MCF 10A (cell line): ENCODE results near the gene WASF2. TPM values are rescaled to one million over a fixed set of nuclear protein-coding genes. Genes with fewer than 3 reads are reported as not detected.

Experiments
- BruUV-seq: library from RNA; stranded (reverse); fragments of 400-500 nt; replicated peaks from 2 replicates; lab custom pipeline; 2021; lab: Mats Ljungman, UMichigan
- CTCF ChIA-PET: fragments of 300-600 bp; sonication (Branson Sonifier 250); formaldehyde crosslinking; extraction: SDS; loops from one replicate; lab custom pipeline; 2021; ENCODE audit warnings: antibody characterized with exemption, inconsistent platforms; lab: Yijun Ruan, JAX
- POLR2A ChIA-PET: fragments of 300-600, 350-650 bp; sonication (Branson Sonifier 250); formaldehyde crosslinking; extraction: SDS; loops from one replicate; lab custom pipeline; 2020; ENCODE audit warnings: antibody characterized with exemption, inconsistent platforms; lab: Yijun Ruan, JAX
- DNase-seq: peaks from one replicate; pipeline ENCODE4 v3.0.0-alpha.2; 2018; ENCODE audit not compliant: unreplicated experiment
- H3K27ac Mint-ChIP-seq: one replicate; pipeline ENCODE4 v1.8.0; 2022; ENCODE audit warnings: mild to moderate bottlenecking, low read depth, mixed read lengths; ENCODE audit not compliant: unreplicated experiment
- H3K27me3 Mint-ChIP-seq: one replicate; pipeline ENCODE4 v1.8.0; 2022; ENCODE audit warnings: mixed read lengths; ENCODE audit not compliant: insufficient read depth, unreplicated experiment
- H3K36me3 Mint-ChIP-seq: one replicate; pipeline ENCODE4 v1.8.0; 2022; ENCODE audit warnings: mild to moderate bottlenecking, moderate library complexity, mixed read lengths; ENCODE audit not compliant: insufficient read depth, unreplicated experiment
- H3K4me1 Mint-ChIP-seq: one replicate; pipeline ENCODE4 v1.8.0; 2022; ENCODE audit warnings: mixed read lengths; ENCODE audit not compliant: insufficient read depth, unreplicated experiment
- H3K4me3 Mint-ChIP-seq: one replicate; pipeline ENCODE4 v1.8.0; 2022; ENCODE audit warnings: mild to moderate bottlenecking, moderate library complexity, mixed read lengths; ENCODE audit not compliant: unreplicated experiment
- H3K9me3 Mint-ChIP-seq: one replicate; pipeline ENCODE4 v1.8.0; 2022; ENCODE audit warnings: mixed read lengths; ENCODE audit not compliant: unreplicated experiment
- intact Hi-C: fragments of 100-400 bp; cut with micrococcal nuclease; formaldehyde crosslinking; loops from 2 replicates; pipeline ENCODE4 v1.14.1; 2022
- total RNA-seq: library from RNA; stranded (reverse); gene quantifications from 2 replicates; pipeline ENCODE4 v1.2.3, GENCODE V29; 2022
- TF ChIP-seq, protein P1 (sequence below): fragments of 200-600 bp; IDR thresholded peaks from one replicate; pipeline ENCODE4 v1.8.0; 2022; ENCODE audit warnings: antibody characterized with exemption, mild to moderate bottlenecking; ENCODE audit not compliant: unreplicated experiment

Gene WASF2
- total RNA-seq, 1 experiment from 2014 or later = 131 TPM

DNA sequence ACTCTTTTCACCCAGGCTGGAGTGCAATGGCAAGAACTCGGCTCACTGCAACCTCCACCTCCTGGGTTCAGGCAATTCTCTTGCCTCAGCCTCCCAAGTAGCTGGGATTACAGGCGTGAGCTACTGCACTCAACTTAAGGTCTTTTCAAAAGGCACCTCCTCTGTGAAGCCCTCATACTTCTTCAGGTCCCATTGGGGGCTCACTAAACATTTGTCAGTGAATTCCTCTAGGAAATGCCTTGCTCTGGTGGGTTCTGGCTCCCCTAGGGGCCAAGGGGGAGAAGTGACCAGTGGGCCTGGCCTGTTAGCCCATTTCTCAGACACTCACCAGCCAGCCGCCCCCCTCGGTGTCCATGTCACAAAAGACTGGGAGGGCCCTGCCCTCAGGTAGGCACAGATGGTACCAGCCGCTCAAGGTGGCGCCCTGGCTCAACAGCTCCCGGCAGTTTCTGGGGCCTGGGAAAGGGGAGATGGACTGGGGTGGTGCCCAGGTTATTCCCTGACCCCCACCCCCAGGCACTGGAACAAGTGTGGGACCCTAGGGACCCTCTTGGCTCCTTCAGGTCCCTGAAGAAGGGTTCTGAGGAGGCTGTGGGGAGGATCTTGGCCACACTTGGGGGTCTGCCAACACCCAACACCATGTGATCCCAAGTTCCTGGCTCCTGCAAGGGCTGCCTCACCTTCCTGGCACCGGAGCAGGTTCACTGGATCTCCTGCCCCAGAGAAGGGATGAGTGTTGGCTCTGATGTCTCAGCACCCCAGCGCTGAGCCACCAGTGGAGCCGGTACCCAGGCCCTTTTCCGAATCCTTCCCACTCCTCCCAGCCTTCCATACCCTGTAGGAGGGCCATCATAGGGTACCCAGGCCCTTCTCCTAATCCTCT is 116.9 kb downstream of the WASF2 start:
- POLR2A ChIA-PET = no interaction called here
- no peaks in the 10 kb centered on the region for H3K27me3 Mint-ChIP-seq
- intact Hi-C loops = no loop called here
- no peaks in the 10 kb centered on the region for H3K4me1 Mint-ChIP-seq
- no peak for DNase-seq
- TF ChIP-seq, protein P1, sequence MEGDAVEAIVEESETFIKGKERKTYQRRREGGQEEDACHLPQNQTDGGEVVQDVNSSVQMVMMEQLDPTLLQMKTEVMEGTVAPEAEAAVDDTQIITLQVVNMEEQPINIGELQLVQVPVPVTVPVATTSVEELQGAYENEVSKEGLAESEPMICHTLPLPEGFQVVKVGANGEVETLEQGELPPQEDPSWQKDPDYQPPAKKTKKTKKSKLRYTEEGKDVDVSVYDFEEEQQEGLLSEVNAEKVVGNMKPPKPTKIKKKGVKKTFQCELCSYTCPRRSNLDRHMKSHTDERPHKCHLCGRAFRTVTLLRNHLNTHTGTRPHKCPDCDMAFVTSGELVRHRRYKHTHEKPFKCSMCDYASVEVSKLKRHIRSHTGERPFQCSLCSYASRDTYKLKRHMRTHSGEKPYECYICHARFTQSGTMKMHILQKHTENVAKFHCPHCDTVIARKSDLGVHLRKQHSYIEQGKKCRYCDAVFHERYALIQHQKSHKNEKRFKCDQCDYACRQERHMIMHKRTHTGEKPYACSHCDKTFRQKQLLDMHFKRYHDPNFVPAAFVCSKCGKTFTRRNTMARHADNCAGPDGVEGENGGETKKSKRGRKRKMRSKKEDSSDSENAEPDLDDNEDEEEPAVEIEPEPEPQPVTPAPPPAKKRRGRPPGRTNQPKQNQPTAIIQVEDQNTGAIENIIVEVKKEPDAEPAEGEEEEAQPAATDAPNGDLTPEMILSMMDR = peak; percentile 23
- H3K27ac Mint-ChIP-seq = no peak overlapping the region
- no peaks in the 10 kb centered on the region for H3K36me3 Mint-ChIP-seq
- CTCF ChIA-PET = interaction anchor here (0.5 to 1.3 kb wide), 6 partner anchors 14 to 1549 kb away, joined by 3 to 5 read pairs (median 3); no protein-coding TSS in a partner anchor
- H3K4me3 Mint-ChIP-seq = no peak overlapping the region
- no TSS peak for BruUV-seq
- H3K9me3 Mint-ChIP-seq = no peaks in the 10 kb centered on the region

DNA sequence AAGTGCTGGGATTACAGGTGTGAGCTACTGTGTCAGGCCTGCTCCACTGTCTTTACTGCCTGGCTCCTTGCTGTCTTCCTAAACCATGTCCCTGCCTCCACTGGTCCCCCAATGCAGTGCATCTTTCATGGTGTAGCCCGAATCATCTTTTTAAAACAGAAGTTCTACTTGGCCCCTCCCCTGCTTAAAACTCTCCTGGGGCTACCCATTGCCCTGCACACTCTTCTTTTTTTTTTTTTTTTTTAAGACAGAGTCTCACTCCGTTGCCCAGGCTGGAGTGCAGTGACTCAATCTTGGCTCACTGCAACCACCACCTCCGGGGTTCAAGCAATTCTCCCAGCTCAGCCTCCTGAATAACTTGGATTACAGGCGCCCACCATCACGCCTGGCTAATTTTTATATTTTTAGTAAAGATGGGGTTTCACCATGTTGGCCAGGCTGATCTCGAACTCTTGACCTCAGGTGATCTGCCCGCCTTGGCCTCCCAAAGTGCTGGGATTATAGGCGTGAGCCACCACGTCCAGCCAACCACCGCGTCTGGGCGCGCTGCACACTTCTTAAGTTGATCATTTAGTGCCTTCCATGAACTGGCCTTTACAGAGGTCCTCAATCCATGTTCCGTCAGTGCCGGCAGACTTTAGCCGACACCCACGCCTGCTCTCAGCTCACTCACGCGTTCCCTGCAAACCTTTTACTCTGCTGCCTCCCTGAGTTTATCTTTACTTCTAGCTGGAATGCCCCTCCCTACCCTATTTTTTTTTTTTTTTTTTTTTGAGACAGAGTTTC is 117.8 kb downstream of the WASF2 start:
- POLR2A ChIA-PET = interaction anchor here (0.7 kb wide), 1 partner anchor 45 kb away, joined by 3 read pairs; no protein-coding TSS in a partner anchor
- no TSS peak for BruUV-seq

DNA sequence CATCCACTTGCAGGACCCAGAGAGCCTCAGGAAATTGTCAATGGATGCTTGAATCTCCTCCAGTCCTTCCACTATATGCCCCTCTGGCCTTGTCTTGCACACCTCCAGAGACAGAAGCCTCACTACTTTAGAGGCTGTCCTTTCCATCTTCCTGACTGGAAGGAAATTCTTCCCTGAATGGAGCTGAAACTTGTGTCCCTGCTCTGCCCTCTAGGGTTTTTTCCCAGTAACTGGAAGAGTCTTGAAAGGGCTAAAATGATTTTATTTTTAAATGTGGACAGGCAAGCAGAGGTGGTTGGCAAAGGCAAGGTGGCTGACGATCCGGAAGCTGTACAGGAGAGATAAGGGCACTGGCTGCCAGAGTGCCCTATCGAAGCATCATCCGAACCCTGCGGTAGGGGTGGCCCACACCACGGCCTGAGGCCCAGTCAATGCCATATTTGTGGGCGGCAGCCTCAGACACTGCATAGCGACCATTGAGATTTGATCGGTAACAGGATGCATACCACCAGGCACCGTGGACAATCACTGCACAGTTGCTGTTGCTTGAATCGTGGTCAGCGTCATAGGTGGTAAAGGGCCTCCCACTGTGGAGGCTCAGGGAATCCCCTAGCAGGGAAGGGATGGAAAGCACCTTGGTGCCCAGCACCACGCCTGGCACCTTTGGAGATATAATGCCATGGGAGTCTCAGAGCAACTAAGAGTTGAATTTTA is 120.9 kb downstream of the WASF2 start:
- Mint-ChIP-seq H3K27me3 (no peaks in the 10 kb centered on the region), H3K4me1 (peaks cover 11% of the 10 kb centered on the region), H3K9me3 (no peaks in the 10 kb centered on the region), H3K27ac (peak overlapping the region; percentile 11), H3K4me3 (no peak overlapping the region), H3K36me3 (peaks cover 7% of the 10 kb centered on the region)
- no TSS peak for BruUV-seq
- POLR2A ChIA-PET = interaction anchor here (0.7 to 1.7 kb wide), 2 partner anchors 27 to 36 kb away, joined by 4 to 11 read pairs; partner anchors contain the start of gene SYTL1
- intact Hi-C loops = no loop called here
- TF ChIP-seq, protein P1 = peak; percentile 22
- CTCF ChIA-PET = interaction anchor here (0.5 to 4.8 kb wide), 6 partner anchors 12 to 269 kb away, joined by 3 to 27 read pairs (median 6); no protein-coding TSS in a partner anchor
- peak; percentile 35 for DNase-seq

More for the DNA sequence above, 117.8 kb downstream of the WASF2 start:
- intact Hi-C loops = no loop called here
- Mint-ChIP-seq H3K27ac (no peak overlapping the region), H3K4me3 (no peak overlapping the region), H3K9me3 (no peaks in the 10 kb centered on the region), H3K36me3 (no peaks in the 10 kb centered on the region), H3K27me3 (no peaks in the 10 kb centered on the region), H3K4me1 (peaks cover 2% of the 10 kb centered on the region)
- TF ChIP-seq, protein P1 = no peak
- DNase-seq = no peak
- CTCF ChIA-PET = interaction anchor here (0.5 to 1.5 kb wide), 8 partner anchors 15 to 1550 kb away, joined by 3 to 5 read pairs (median 3); partner anchors contain the start of gene SYTL1
